ENCODE results near the gene ADCY5. TPM values are rescaled to one million over a fixed set of nuclear protein-coding genes. Genes with fewer than 3 reads are reported as not detected.

ADCY5 gene
- total and polyA plus RNA-seq, 8 donors, result 3.4 to 17.6 (median 14.2) TPM

GRCh38 chr3:123464211-123464610, 15.3 kb upstream of the ADCY5 start:
- ATAC-seq, result no peak
- H3K4me1 ChIP-seq, result no peaks in the 10 kb centered on the region
- no peak for TF ChIP-seq CTCF (IDR thresholded peaks at IDR 0.05)
- H3K9me3 ChIP-seq, result no peaks in the 10 kb centered on the region
- H3K36me3 ChIP-seq, result no peaks in the 10 kb centered on the region
- intact Hi-C loops (cut with DNase I), result no loop called here
- no peak for DNase-seq
- no peak overlapping the region for H3K4me3 ChIP-seq
- H3K27ac ChIP-seq, result no peak overlapping the region
- peaks cover 0 to 10% of the 10 kb centered on the region in 2 donors for H3K27me3 ChIP-seq

- H3K4me1 ChIP-seq, result no peaks in the 10 kb centered on the region
- no peak overlapping the region for H3K27ac ChIP-seq
- H3K9me3 ChIP-seq, result no peaks in the 10 kb centered on the region
- no peak for ATAC-seq
- intact Hi-C loops (cut with DNase I), result no loop called here
- H3K36me3 ChIP-seq, result no peaks in the 10 kb centered on the region
- peaks cover 0 to 37% of the 10 kb centered on the region in 2 donors for H3K27me3 ChIP-seq
- no peak for TF ChIP-seq CTCF (IDR thresholded peaks at IDR 0.05)
- H3K4me3 ChIP-seq, result no peak overlapping the region
- DNase-seq, result no peak
Observed at GRCh38 chr3:123459862-123460261, 11.0 kb upstream of the ADCY5 start.

- Histone ChIP-seq H3K27ac (no peak overlapping the region), H3K27me3 (peaks cover 0 to 46% of the 10 kb centered on the region in 2 donors), H3K4me3 (no peak overlapping the region), H3K9me3 (no peaks in the 10 kb centered on the region), H3K4me1 (no peaks in the 10 kb centered on the region), H3K36me3 (no peaks in the 10 kb centered on the region)
- intact Hi-C loops (cut with DNase I), result no loop called here
- ATAC-seq, result no peak
- TF ChIP-seq CTCF (IDR thresholded peaks at IDR 0.05), result no peak
- DNase-seq, result no peak
Observed at GRCh38 chr3:123458255-123458654, 9.4 kb upstream of the ADCY5 start.

GRCh38 chr3:123457841-123458240, 9.0 kb upstream of the ADCY5 start:
- no peak for DNase-seq
- Histone ChIP-seq H3K27ac (no peak overlapping the region), H3K27me3 (peaks cover 0 to 49% of the 10 kb centered on the region in 2 donors), H3K4me3 (no peak overlapping the region), H3K4me1 (no peaks in the 10 kb centered on the region), H3K36me3 (no peaks in the 10 kb centered on the region), H3K9me3 (no peaks in the 10 kb centered on the region)
- intact Hi-C loops (cut with DNase I), result no loop called here
- TF ChIP-seq CTCF (IDR thresholded peaks at IDR 0.05), result no peak
- no peak for ATAC-seq

DNA sequence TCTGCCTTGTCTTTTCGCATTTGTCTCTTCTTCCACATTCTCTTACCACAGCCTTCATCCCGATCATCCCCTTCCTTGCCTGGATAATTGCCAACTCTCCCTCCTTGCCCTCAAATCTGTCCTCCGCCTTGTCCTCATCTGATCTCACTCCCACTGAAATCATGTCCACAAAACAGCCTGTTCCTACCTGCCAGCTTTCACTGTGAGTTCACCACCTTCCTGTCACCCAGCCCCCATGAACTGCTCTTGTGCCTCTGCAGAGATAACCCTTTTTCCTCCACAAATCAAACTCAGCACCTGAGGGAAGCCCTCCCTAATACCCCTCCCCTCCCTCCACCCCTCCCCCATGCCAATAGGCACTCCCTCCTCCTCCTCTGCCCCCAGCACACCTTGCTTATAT, 4.8 kb upstream of the ADCY5 start:
- Histone ChIP-seq H3K27me3 (peaks cover 16 to 89% of the 10 kb centered on the region in 2 donors), H3K9me3 (no peaks in the 10 kb centered on the region), H3K36me3 (no peaks in the 10 kb centered on the region), H3K4me3 (no peak overlapping the region), H3K27ac (no peak overlapping the region), H3K4me1 (peaks cover 0 to 16% of the 10 kb centered on the region in 2 donors)
- TF ChIP-seq CTCF (IDR thresholded peaks at IDR 0.05), result no peak
- intact Hi-C loops (cut with DNase I), result no loop called here
- no peak for DNase-seq
- ATAC-seq, result no peak
